ENCODE results near the gene ZNF124. TPM values are rescaled to one million over a fixed set of nuclear protein-coding genes. Genes with fewer than 3 reads are reported as not detected.

The ZNF124 gene
- total RNA-seq, 4 donors from 2014 or later = 22.6 to 58.1 (median 46.8) TPM

DNA sequence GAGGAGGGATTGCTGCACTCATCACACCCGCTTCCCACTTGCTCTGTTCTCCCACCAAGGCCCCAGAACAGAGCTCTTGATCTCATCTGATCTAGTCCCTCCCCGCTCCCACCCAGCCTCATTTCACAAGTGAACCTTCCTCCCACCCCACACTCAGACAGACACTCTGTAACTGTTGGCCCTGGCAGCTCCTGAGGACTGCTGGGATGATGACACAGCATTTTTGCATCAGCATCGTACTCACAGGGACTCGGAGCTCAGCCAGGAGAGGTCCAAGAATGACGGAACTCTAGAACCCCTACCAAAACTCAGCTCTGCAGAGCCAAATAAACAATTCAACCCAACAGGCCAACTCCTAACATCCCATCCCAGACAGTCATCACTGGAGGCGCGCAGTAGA is 11.2 kb upstream of the ZNF124 start:
- Histone ChIP-seq H3K27ac (no peak overlapping the region), H3K36me3 (no peaks in the 10 kb centered on the region), H3K4me1 (no peaks in the 10 kb centered on the region), H3K4me3 (no peak overlapping the region), H3K9me3 (peaks cover 0 to 19% (median 0%) of the 10 kb centered on the region in 3 donors), H3K27me3 (no peaks in the 10 kb centered on the region)
- ATAC-seq = no peak
- WGBS, 2 donors (ENCODE audit: low coverage in 1 of 2) = 94 to 100% methylated on average over 1 to 3 of the region's 7 CpGs
- TF ChIP-seq POLR2A (IDR thresholded peaks at IDR 0.05) (no peak), POLR2AphosphoS5 (IDR thresholded peaks at IDR 0.05) (no peak), EP300 (IDR thresholded peaks at IDR 0.05) (no peak)
- TF ChIP-seq, protein P1, sequence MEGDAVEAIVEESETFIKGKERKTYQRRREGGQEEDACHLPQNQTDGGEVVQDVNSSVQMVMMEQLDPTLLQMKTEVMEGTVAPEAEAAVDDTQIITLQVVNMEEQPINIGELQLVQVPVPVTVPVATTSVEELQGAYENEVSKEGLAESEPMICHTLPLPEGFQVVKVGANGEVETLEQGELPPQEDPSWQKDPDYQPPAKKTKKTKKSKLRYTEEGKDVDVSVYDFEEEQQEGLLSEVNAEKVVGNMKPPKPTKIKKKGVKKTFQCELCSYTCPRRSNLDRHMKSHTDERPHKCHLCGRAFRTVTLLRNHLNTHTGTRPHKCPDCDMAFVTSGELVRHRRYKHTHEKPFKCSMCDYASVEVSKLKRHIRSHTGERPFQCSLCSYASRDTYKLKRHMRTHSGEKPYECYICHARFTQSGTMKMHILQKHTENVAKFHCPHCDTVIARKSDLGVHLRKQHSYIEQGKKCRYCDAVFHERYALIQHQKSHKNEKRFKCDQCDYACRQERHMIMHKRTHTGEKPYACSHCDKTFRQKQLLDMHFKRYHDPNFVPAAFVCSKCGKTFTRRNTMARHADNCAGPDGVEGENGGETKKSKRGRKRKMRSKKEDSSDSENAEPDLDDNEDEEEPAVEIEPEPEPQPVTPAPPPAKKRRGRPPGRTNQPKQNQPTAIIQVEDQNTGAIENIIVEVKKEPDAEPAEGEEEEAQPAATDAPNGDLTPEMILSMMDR (IDR thresholded peaks at IDR 0.05) = no peak

DNA sequence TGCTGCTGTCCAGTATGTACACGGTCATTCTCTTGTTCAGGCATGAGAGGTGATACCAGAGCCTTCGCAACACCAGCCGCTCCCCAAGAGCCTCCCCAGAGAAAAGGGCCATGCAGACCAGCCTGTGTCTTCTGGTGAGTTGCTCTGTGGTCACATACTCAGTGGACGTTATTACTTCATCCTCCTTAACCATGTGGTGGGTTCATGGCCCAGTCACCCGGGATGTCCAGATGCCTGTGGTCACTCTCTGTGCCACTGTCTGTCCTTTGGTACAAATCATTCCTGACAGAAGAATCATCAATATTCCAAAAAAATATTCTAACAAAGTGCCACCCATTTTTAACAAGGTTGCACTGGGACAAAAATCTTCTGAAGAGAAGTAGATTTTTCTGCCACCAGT is 8.8 kb upstream of the ZNF124 start:
- TF ChIP-seq, protein P1 (IDR thresholded peaks at IDR 0.05) = no peak
- no peak overlapping the region for H3K4me3 ChIP-seq
- H3K27me3 ChIP-seq = no peaks in the 10 kb centered on the region
- WGBS, 2 donors (ENCODE audit: low coverage in 1 of 2) = 78 to 82% methylated on average over 4 of the region's 5 CpGs
- H3K36me3 ChIP-seq = no peaks in the 10 kb centered on the region
- H3K9me3 ChIP-seq = peaks cover 0 to 19% (median 0%) of the 10 kb centered on the region in 3 donors
- no peak for ATAC-seq
- H3K4me1 ChIP-seq = no peaks in the 10 kb centered on the region
- H3K27ac ChIP-seq = no peak overlapping the region

DNA sequence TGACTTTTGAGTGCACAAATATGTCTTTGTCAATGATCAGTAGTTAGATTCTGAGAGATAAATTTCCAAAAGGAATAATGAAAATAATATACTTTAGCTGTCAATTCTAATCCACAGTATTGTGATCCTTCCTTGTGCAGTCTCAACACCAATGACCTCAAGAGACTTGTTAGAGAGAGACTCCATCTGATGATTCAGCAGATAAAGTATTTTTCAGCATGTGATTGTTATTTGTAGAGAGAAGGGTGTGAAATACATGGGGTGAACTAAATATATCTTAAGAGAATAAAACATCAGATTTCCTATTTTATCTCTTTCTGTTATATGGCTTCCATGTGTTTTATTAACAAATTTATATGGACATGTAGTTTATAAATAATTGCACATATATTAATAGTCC is 5.9 kb upstream of the ZNF124 start:
- Histone ChIP-seq H3K9me3 (no peaks in the 10 kb centered on the region), H3K4me3 (no peak overlapping the region), H3K27me3 (no peaks in the 10 kb centered on the region), H3K36me3 (no peaks in the 10 kb centered on the region), H3K27ac (no peak overlapping the region), H3K4me1 (no peaks in the 10 kb centered on the region)
- ATAC-seq = no peak
- no peak for TF ChIP-seq POLR2AphosphoS5 (IDR thresholded peaks at IDR 0.05)
- no peak for TF ChIP-seq EP300 (IDR thresholded peaks at IDR 0.05)
- TF ChIP-seq POLR2A (IDR thresholded peaks at IDR 0.05) = no peak

DNA sequence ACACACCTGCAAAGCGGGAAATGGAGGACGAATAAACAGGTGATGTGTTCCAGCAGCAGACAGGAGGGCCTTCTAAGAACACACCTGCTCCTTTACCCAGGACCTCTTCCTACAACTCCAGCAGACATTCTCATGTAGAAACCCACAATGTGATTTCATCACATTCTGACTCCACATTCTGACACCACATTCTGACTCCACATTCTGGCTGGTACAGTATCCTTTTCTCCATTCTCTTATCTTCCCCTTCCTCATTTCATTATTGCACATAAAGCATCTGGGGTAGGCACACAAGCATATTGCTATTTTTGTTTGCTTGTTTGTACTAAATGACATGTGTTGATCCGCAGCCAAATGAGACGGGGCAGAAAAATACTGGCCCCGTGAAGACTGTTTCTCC is 3.6 kb upstream of the ZNF124 start:
- Histone ChIP-seq H3K4me1 (peaks cover 0 to 3% (median 0%) of the 10 kb centered on the region in 3 donors), H3K36me3 (no peaks in the 10 kb centered on the region), H3K27ac (no peak overlapping the region), H3K4me3 (no peak overlapping the region), H3K27me3 (no peaks in the 10 kb centered on the region), H3K9me3 (no peaks in the 10 kb centered on the region)
- TF ChIP-seq EP300 (IDR thresholded peaks at IDR 0.05) (no peak), POLR2A (IDR thresholded peaks at IDR 0.05) (no peak), POLR2AphosphoS5 (IDR thresholded peaks at IDR 0.05) (no peak)
- TF ChIP-seq, protein P1 (IDR thresholded peaks at IDR 0.05) = no peak
- ATAC-seq = no peak
- WGBS, 2 donors (ENCODE audit: low coverage in 1 of 2) = 89 to 100% methylated on average over 5 of the region's 5 CpGs

DNA sequence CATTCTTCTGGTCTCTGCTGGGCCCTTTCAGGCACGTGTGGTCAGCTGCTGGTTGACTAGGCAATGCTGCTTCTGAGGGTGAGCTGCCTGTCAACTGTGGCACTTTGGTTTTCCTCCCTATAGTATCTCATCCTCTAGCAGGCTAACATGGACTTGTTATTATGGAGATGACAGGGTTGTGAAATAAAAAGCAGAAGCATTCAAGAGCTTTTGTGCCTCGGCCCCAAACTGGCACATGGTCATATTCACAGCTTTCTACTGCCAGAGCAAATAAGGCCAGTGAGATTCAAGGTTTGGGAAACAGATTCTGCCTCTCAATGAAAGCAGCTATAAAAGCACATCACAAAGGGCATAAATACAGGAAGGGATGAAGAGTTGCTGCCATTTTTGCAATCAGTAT is 1.6 kb upstream of the ZNF124 start:
- no peaks in the 10 kb centered on the region for H3K27me3 ChIP-seq
- 25 to 60% methylated on average over 1 of the region's 2 CpGs for WGBS, 2 donors (ENCODE audit: low coverage in 1 of 2)
- ATAC-seq = no peak

More for the DNA sequence above, 1.6 kb upstream of the ZNF124 start:
- TF ChIP-seq EP300 (IDR thresholded peaks at IDR 0.05) (no peak), POLR2AphosphoS5 (IDR thresholded peaks at IDR 0.05) (no peak), POLR2A (IDR thresholded peaks at IDR 0.05) (no peak)
- TF ChIP-seq, protein P1 (IDR thresholded peaks at IDR 0.05) = no peak
- Histone ChIP-seq H3K9me3 (no peaks in the 10 kb centered on the region), H3K27ac (no peak overlapping the region), H3K4me3 (no peak overlapping the region), H3K4me1 (peaks cover 0 to 3% (median 0%) of the 10 kb centered on the region in 3 donors), H3K36me3 (no peaks in the 10 kb centered on the region)

Measured in gastroesophageal sphincter (tissue), 4 donors.